ENCODE results near the gene SPATA1. TPM values are rescaled to one million over a fixed set of nuclear protein-coding genes. Genes with fewer than 3 reads are reported as not detected.

The SPATA1 gene
- total and polyA plus RNA-seq, 7 donors: 0.36 to 0.83 (median 0.44) TPM; not detected in 2

DNA sequence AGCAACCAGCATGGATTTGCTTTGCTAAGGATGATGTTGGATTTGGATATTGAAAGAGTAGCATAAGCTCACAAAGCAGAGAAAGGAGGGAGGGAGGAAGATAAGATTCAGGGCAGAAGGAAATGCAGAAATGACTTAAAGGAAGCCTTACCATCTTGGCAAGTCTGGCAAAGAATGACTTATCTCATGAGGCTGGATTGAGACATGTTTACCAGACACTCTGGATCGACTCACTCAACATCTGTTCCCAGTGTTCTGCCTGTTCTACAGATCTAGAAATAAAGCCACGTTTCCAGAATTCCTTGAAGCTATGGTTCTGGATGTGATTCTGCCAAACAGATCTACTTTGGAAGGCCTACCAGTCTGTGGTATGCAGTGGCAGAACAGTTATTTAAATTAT lies 106.8 kb downstream of the SPATA1 start:
- Histone ChIP-seq H3K4me3 (no peak overlapping the region), H3K4me1 (peaks cover 0 to 33% (median 5%) of the 10 kb centered on the region in 4 donors), H3K27ac (no peak overlapping the region), H3K36me3 (no peaks in the 10 kb centered on the region), H3K27me3 (no peaks in the 10 kb centered on the region), H3K9me3 (peaks cover 0 to 9% (median 0%) of the 10 kb centered on the region in 4 donors)
- 81 to 84% methylated on average over 2 of the region's 2 CpGs for WGBS, 2 donors
- DNase-seq: no peak
- intact Hi-C loops (cut with DNase I): no loop called here
- TF ChIP-seq CTCF (IDR thresholded peaks at IDR 0.05) (no peak), EP300 (IDR thresholded peaks at IDR 0.05) (no peak), POLR2A (IDR thresholded peaks at IDR 0.05) (no peak), POLR2AphosphoS5 (IDR thresholded peaks at IDR 0.05) (no peak)

DNA sequence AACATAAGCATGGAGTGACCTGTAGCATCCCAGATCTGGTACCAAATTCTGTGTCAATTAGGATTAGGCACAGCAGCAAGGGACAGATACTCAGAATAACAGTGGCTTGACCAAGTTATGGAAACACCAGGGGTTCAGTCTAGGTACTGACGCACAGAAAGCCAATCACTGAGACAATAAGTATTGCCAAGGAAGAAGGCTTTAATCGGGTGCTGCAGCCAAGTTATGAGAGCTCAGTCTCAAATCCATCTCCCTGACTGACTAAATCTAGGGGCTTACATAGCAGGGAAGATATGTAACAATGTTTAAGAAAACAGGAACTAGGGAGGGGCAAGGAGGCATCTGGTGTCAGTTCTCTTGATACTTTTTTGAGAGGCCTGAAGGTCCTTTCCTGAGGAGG lies 107.7 kb downstream of the SPATA1 start:
- H3K27me3 ChIP-seq: no peaks in the 10 kb centered on the region
- WGBS, 2 donors: 93 to 96% methylated on average over 2 of the region's 2 CpGs
- peaks cover 0 to 9% (median 0%) of the 10 kb centered on the region in 4 donors for H3K9me3 ChIP-seq
- no peak for TF ChIP-seq POLR2A (IDR thresholded peaks at IDR 0.05)
- no peak for TF ChIP-seq EP300 (IDR thresholded peaks at IDR 0.05)
- no peak for TF ChIP-seq POLR2AphosphoS5 (IDR thresholded peaks at IDR 0.05)
- TF ChIP-seq CTCF (IDR thresholded peaks at IDR 0.05): no peak
- no peak overlapping the region for H3K4me3 ChIP-seq
- intact Hi-C loops (cut with DNase I): no loop called here
- DNase-seq: no peak
- H3K36me3 ChIP-seq: no peaks in the 10 kb centered on the region
- H3K4me1 ChIP-seq: peaks cover 0 to 42% (median 7%) of the 10 kb centered on the region in 4 donors
- H3K27ac ChIP-seq: no peak overlapping the region

- 76 to 86% methylated on average over 1 of the region's 1 CpG for WGBS, 2 donors
- intact Hi-C loops (cut with DNase I): no loop called here
- TF ChIP-seq EP300 (IDR thresholded peaks at IDR 0.05): no peak
- TF ChIP-seq POLR2A (IDR thresholded peaks at IDR 0.05): no peak
- no peak for TF ChIP-seq CTCF (IDR thresholded peaks at IDR 0.05)
- no peak for TF ChIP-seq POLR2AphosphoS5 (IDR thresholded peaks at IDR 0.05)
- Histone ChIP-seq H3K36me3 (no peaks in the 10 kb centered on the region), H3K27ac (peak overlapping the region in 1 of 4 donors; percentile 76), H3K4me1 (peaks cover 0 to 59% (median 21%) of the 10 kb centered on the region in 4 donors), H3K9me3 (peaks cover 0 to 9% (median 0%) of the 10 kb centered on the region in 4 donors), H3K27me3 (no peaks in the 10 kb centered on the region), H3K4me3 (no peak overlapping the region)
- DNase-seq: no peak
Observed at GRCh38 chr1:84615790-84616189, 109.6 kb downstream of the SPATA1 start.

Other genes with a start within 250 kb of the SPATA1 start
- 1 to 10 TPM in 3 of 4 donors, under 1 TPM in 1; 0.41 to 3.0 (median 2.1) TPM for gene SAMD13, start 204.7 kb upstream of the SPATA1 start, total RNA-seq
- 10 to 100 TPM in 2 of 3 donors, 1 to 10 TPM in 1; 8.8 to 31.8 (median 21.3) TPM for gene SAMD13, start 204.7 kb upstream of the SPATA1 start, polyA plus RNA-seq
- gene DNASE2B, start 107.9 kb upstream of the SPATA1 start, total RNA-seq: under 1 TPM in 1 of 4 donors, not detected in 3; 0.99 TPM
- gene DNASE2B, start 107.9 kb upstream of the SPATA1 start, polyA plus RNA-seq: under 1 TPM in 1 of 3 donors, not detected in 2; 0.38 TPM
- gene RPF1, start 27.1 kb upstream of the SPATA1 start, total RNA-seq: 10 to 100 TPM; 30.7 to 66.5 (median 41.8) TPM
- 10 to 100 TPM; 38.4 to 48.1 (median 42.1) TPM for gene RPF1, start 27.1 kb upstream of the SPATA1 start, polyA plus RNA-seq
- 100 to 1,000 TPM in 1 of 4 donors, 10 to 100 TPM in 3; 38.4 to 106 (median 76.2) TPM for gene GNG5, start 195 bp downstream of the SPATA1 start, total RNA-seq
- gene GNG5, start 195 bp downstream of the SPATA1 start, polyA plus RNA-seq: 100 to 1,000 TPM; 200 to 221 (median 210) TPM
- 10 to 100 TPM in 3 of 4 donors, 1 to 10 TPM in 1; 9.7 to 20.1 (median 14.2) TPM for gene CTBS, start 68.1 kb downstream of the SPATA1 start, total RNA-seq
- 10 to 100 TPM in 1 of 3 donors, 1 to 10 TPM in 2; 8.3 to 12.6 (median 9.9) TPM for gene CTBS, start 68.1 kb downstream of the SPATA1 start, polyA plus RNA-seq
- gene SSX2IP, start 184.1 kb downstream of the SPATA1 start, total RNA-seq: 10 to 100 TPM; 24.7 to 57.6 (median 30.0) TPM
- gene SSX2IP, start 184.1 kb downstream of the SPATA1 start, polyA plus RNA-seq: 1 to 10 TPM; 2.4 to 6.7 (median 5.5) TPM

Data from sigmoid colon (tissue), 7 donors.